Mammary epithelial cell (primary cell): ENCODE data around the gene UBTD2.

Source experiments
- CTCF ChIP-seq, 2 donors: IDR thresholded peaks in 1 of 2; conservative IDR thresholded peaks in 1 of 2; 2 replicates each; pipeline ENCODE4 v1.5.1; 2011 to 2012; ENCODE audit warnings: inconsistent platforms in 2 of 2, low read length in 2 of 2, mild to moderate bottlenecking in 2 of 2, control low read depth in 1 of 2, low read depth in 1 of 2; ENCODE audit not compliant: insufficient read depth in 1 of 2; ENCODE audit errors: extremely low read depth in 1 of 2
- EZH2 ChIP-seq: IDR thresholded peaks from 2 replicates; pipeline ENCODE4 v1.6.1; 2012; ENCODE audit warnings: low read length, inconsistent platforms, borderline replicate concordance

GRCh38 chr5:172173564-172174153, 109.9 kb downstream of the UBTD2 start:
- TF ChIP-seq CTCF (conservative IDR thresholded peaks at IDR 0.05 in 1 of 2, IDR thresholded peaks at IDR 0.05 in 1 of 2; ENCODE audit: extremely low read depth in 1 of 2, insufficient read depth in 1 of 2, low read depth in 1 of 2, low read length in 2 of 2), result no peak
- no peak for TF ChIP-seq EZH2
